Body of pancreas (tissue), 4 donors: ENCODE results near the gene THBD.

Experiments used
- POLR2A ChIP-seq, 3 donors: fragments of 450-650 bp; IDR thresholded peaks; one replicate each; pipeline ENCODE4 v1.6.1; 2016; ENCODE audit warnings: antibody characterized with exemption in 3 of 3, mild to moderate bottlenecking in 2 of 3
- TF ChIP-seq, protein P1 (sequence below), 7 experiments: fragments of 450-650 bp in 4 of 7; fragments of 200-600 bp in 3 of 7; sonication (generic) in 3 of 7; IDR thresholded peaks; one replicate each; pipeline ENCODE4 v1.5.1; 2016 to 2019; ENCODE audit warnings: antibody characterized with exemption in 7 of 7

DNA sequence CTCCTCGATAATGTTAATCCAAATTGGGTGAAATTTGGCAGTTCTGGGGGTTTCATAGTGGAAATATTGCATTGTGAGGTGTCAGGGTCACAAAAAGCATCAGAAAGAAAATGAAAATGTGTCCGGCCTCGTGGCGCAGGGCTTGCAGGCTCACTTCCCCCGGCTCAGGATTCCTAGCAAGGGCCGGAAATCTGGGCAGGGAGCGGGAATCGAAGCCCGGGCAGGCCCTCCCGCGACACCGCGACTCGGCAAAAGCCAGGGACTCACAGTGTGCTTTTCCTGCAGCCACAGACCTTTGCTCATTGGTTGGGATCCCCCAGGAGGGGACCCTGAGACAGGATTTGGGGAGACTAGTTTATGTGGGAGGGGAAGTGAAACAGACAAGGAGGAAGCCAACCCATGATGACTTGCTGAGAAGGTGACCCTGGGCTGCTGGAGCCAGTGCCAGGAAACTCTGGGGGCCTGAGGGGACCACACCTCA, 37.5 kb upstream of the THBD start:
- TF ChIP-seq, protein P1, sequence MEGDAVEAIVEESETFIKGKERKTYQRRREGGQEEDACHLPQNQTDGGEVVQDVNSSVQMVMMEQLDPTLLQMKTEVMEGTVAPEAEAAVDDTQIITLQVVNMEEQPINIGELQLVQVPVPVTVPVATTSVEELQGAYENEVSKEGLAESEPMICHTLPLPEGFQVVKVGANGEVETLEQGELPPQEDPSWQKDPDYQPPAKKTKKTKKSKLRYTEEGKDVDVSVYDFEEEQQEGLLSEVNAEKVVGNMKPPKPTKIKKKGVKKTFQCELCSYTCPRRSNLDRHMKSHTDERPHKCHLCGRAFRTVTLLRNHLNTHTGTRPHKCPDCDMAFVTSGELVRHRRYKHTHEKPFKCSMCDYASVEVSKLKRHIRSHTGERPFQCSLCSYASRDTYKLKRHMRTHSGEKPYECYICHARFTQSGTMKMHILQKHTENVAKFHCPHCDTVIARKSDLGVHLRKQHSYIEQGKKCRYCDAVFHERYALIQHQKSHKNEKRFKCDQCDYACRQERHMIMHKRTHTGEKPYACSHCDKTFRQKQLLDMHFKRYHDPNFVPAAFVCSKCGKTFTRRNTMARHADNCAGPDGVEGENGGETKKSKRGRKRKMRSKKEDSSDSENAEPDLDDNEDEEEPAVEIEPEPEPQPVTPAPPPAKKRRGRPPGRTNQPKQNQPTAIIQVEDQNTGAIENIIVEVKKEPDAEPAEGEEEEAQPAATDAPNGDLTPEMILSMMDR (IDR thresholded peaks at IDR 0.05), result no peak
- TF ChIP-seq POLR2A (IDR thresholded peaks at IDR 0.05), result no peak
